COR-L47 (cell line): ENCODE data around the gene INPP4B.

ENCODE experiments used
- DNase-seq: peaks from one replicate; lab custom pipeline; 2025; lab: John Stamatoyannopoulos, UW

Gene INPP4B

GRCh38 chr4:142345924-142346323 is 500.2 kb downstream of the INPP4B start:
- no peak for DNase-seq

GRCh38 chr4:142341268-142341667 is 504.8 kb downstream of the INPP4B start:
- DNase-seq = no peak

GRCh38 chr4:142339053-142339452 is 507.0 kb downstream of the INPP4B start:
- DNase-seq = peak; percentile 40

GRCh38 chr4:142336251-142336934 is 509.7 kb downstream of the INPP4B start:
- DNase-seq = no peak

GRCh38 chr4:142334931-142335330 is 511.2 kb downstream of the INPP4B start:
- DNase-seq = no peak

- DNase-seq = no peak
Measured at GRCh38 chr4:142331646-142332045, 514.5 kb downstream of the INPP4B start.

GRCh38 chr4:142331132-142331531 is 515.0 kb downstream of the INPP4B start:
- DNase-seq = peak; percentile 13

- no peak for DNase-seq
Measured at GRCh38 chr4:142330311-142330710, 515.8 kb downstream of the INPP4B start.

GRCh38 chr4:142329313-142329712 is 516.8 kb downstream of the INPP4B start:
- DNase-seq = no peak

GRCh38 chr4:142326181-142326580 is 519.9 kb downstream of the INPP4B start:
- DNase-seq = no peak

- no peak for DNase-seq
Measured at GRCh38 chr4:142324572-142324971, 521.5 kb downstream of the INPP4B start.

- no peak for DNase-seq
Measured at GRCh38 chr4:142322996-142323395, 523.1 kb downstream of the INPP4B start.

- DNase-seq = no peak
Measured at GRCh38 chr4:142318280-142318679, 527.8 kb downstream of the INPP4B start.

- DNase-seq = no peak
Measured at GRCh38 chr4:142316913-142317312, 529.2 kb downstream of the INPP4B start.

- DNase-seq = no peak
Measured at GRCh38 chr4:142316025-142316424, 530.1 kb downstream of the INPP4B start.

- no peak for DNase-seq
Measured at GRCh38 chr4:142314686-142315085, 531.4 kb downstream of the INPP4B start.

- DNase-seq = no peak
Measured at GRCh38 chr4:142314247-142314646, 531.9 kb downstream of the INPP4B start.

- no peak for DNase-seq
Measured at GRCh38 chr4:142312391-142312790, 533.7 kb downstream of the INPP4B start.

- no peak for DNase-seq
Measured at GRCh38 chr4:142311916-142312315, 534.2 kb downstream of the INPP4B start.

GRCh38 chr4:142309772-142310171 is 536.3 kb downstream of the INPP4B start:
- DNase-seq = no peak

GRCh38 chr4:142307857-142308256 is 538.2 kb downstream of the INPP4B start:
- DNase-seq = no peak

GRCh38 chr4:142297313-142297712 is 548.8 kb downstream of the INPP4B start:
- DNase-seq = no peak

- DNase-seq = no peak
Measured at GRCh38 chr4:142293536-142293935, 552.6 kb downstream of the INPP4B start.

GRCh38 chr4:142292231-142292630 is 553.9 kb downstream of the INPP4B start:
- no peak for DNase-seq
